T-cell (primary cell): ENCODE measurements around the gene GNB5. TPM values are rescaled to one million over a fixed set of nuclear protein-coding genes. Genes with fewer than 3 reads are reported as not detected.

ENCODE experiments used
- ATAC-seq, 4 experiments: fragments of 200-7000 bp in 3 of 4; fragments of 150-1000 bp in 1 of 4; cut with Tn5 transposase; replicated peaks in 1 of 4; 1 replicate in 3 of 4; 2 replicates in 1 of 4; pipeline ENCODE4 v1.10.0; 2021; ENCODE audit warnings: moderate library complexity in 3 of 4, mild to moderate bottlenecking in 2 of 4, moderate number of reproducible peaks in 1 of 4
- CTCF ChIA-PET, 2 donors: fragments of 300-600 bp; sonication (Branson Sonifier 250); formaldehyde crosslinking; loops; one replicate each; lab custom pipeline; 2022; ENCODE audit warnings: antibody characterized with exemption in 2 of 2; lab: Charles Lee
- POLR2A ChIA-PET, 2 donors: fragments of 300-600 bp; sonication (Branson Sonifier 250); formaldehyde crosslinking; loops; one replicate each; lab custom pipeline; 2022; ENCODE audit warnings: antibody characterized with exemption in 2 of 2; lab: Charles Lee
- DNase-seq, 35 experiments: peaks; one replicate each; pipeline versions ENCODE4 v3.0.0 to v3.0.0-alpha.2; 2013 to 2023
- H3K27ac ChIP-seq: one replicate; pipeline ENCODE4 v1.5.1; 2013; ENCODE audit warnings: low read length
- H3K27me3 ChIP-seq, 2 experiments: replicated peaks in 1 of 2; 1 replicate in 1 of 2; 2 replicates in 1 of 2; pipeline versions ENCODE4 v1.6.1 to v1.7.0; 2013; ENCODE audit warnings: low read length in 1 of 2, mixed read lengths in 1 of 2; ENCODE audit not compliant: control insufficient read depth in 2 of 2, insufficient read depth in 2 of 2; ENCODE audit errors: extremely low read depth in 1 of 2
- H3K36me3 ChIP-seq, 2 donors: 1 replicate in 1 of 2; 2 replicates in 1 of 2; pipeline versions ENCODE4 v1.6.1 to v1.7.0; 2013; ENCODE audit warnings: low read length in 1 of 2; ENCODE audit not compliant: control insufficient read depth in 2 of 2, insufficient read depth in 1 of 2; ENCODE audit errors: extremely low read depth in 1 of 2
- H3K4me1 ChIP-seq, 2 experiments: 1 replicate in 1 of 2; 2 replicates in 1 of 2; pipeline versions ENCODE4 v1.6.1 to v1.7.0; 2013; ENCODE audit warnings: low read length in 2 of 2, mixed read lengths in 1 of 2; ENCODE audit not compliant: insufficient read depth in 2 of 2, control insufficient read depth in 1 of 2; ENCODE audit errors: extremely low read depth in 1 of 2
- H3K4me3 ChIP-seq, 2 donors: 1 replicate in 1 of 2; 2 replicates in 1 of 2; pipeline versions ENCODE4 v1.5.1 to v1.7.0; 2013; ENCODE audit warnings: mild to moderate bottlenecking in 2 of 2, low read length in 1 of 2, moderate library complexity in 1 of 2; ENCODE audit not compliant: control insufficient read depth in 1 of 2; ENCODE audit errors: extremely low read depth in 1 of 2
- H3K9me3 ChIP-seq: 2 replicates; pipeline ENCODE4 v1.7.0; 2013
- H3K27ac Mint-ChIP-seq, 2 donors: one replicate each; pipeline ENCODE4 v1.8.0; 2020 to 2021; ENCODE audit warnings: mild to moderate bottlenecking in 2 of 2, mixed read lengths in 2 of 2
- H3K27me3 Mint-ChIP-seq, 2 donors: one replicate each; pipeline ENCODE4 v1.8.0; 2021 to 2022; ENCODE audit warnings: mixed read lengths in 2 of 2
- H3K36me3 Mint-ChIP-seq: one replicate; pipeline ENCODE4 v1.8.0; 2021; ENCODE audit warnings: mixed read lengths
- H3K4me1 Mint-ChIP-seq, 3 donors: one replicate each; pipeline ENCODE4 v1.8.0; 2020 to 2022; ENCODE audit warnings: mixed read lengths in 3 of 3, mild to moderate bottlenecking in 1 of 3
- H3K4me3 Mint-ChIP-seq, 3 donors: one replicate each; pipeline ENCODE4 v1.8.0; 2020 to 2022; ENCODE audit warnings: mild to moderate bottlenecking in 3 of 3, mixed read lengths in 3 of 3, moderate library complexity in 3 of 3
- H3K9me3 Mint-ChIP-seq, 3 donors: one replicate each; pipeline ENCODE4 v1.8.0; 2020 to 2022; ENCODE audit warnings: mixed read lengths in 3 of 3
- WGBS: methylation state at CpG from one replicate; pipeline ENCODE4 v1.1.5; 2013; ENCODE audit warnings: missing lambda C conversion rate; ENCODE audit not compliant: insufficient coverage; 5-methylcytosine and 5-hydroxymethylcytosine counted together
- total RNA-seq, 35 experiments: library from RNA in 6 of 35; stranded (reverse) in 6 of 35; fragments of 120-200 nt in 1 of 35; gene quantifications; one replicate each; pipeline versions ENCODE4 v1.2.1 to v1.2.4 and lab custom pipeline; 2013 to 2026

Gene GNB5
- total RNA-seq, 5 donors from 2014 or later (not counting 1 experiment from before 2014, with no cell fraction given) = 39.7 to 74.4 (median 54.7) TPM

DNA sequence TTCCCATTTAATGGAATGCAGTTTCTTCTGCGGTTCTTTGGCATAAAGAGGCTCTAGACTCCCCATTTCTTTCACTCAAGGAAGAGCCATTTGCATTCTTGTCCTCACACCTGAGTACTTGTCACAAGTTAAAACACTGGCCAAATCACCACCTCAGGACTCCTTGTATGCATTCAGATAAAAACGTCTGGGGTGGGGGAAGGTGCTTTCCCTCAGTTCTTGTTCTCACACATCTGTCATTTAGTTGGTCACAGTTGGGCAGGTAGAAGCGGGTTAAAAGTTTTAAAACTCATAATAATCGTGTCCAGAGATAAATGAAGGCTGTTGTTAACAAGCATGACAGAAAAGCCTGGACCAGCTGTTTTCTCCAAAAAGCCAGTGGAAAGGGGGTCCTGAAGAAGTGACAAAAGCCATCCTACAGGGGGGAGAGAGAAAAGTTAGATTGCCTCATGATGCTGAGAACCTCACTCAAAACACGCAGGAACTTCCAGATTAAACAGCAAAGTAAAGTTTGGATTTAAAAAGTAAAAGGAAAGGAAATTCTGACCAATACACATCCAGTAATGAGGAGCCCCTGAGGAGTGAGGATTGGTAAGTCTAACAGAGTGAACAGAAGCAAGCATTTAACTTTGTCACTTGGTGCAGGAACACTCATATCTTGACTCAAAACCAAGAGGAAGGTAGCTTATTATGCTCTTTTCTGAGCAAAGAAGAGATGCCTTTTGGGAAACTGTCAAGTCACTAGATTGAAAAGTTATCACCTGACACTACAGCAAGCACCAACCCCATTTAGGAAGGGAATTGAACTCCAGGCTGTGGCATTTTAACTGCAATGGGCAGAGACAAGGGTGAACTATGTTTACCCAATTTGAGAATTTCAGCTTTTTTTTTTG, 81.4 kb downstream of the GNB5 start:
- no peak overlapping the region for H3K27ac ChIP-seq
- no peaks in the 10 kb centered on the region for H3K9me3 ChIP-seq
- DNase-seq = no peak
- ChIA-PET CTCF (interaction anchor here (0.7 kb wide), 3 partner anchors 98 to 288 kb away, joined by 3 read pairs; no protein-coding TSS in a partner anchor), POLR2A (no interaction called here)
- H3K4me3 Mint-ChIP-seq = no peak overlapping the region
- peaks cover 0 to 15% of the 10 kb centered on the region in 2 experiments for H3K4me1 ChIP-seq
- 83% methylated on average over 1 of the region's 5 CpGs for WGBS
- no peak overlapping the region for H3K4me3 ChIP-seq
- H3K27ac Mint-ChIP-seq = no peak overlapping the region
- peaks cover 3 to 9% (median 5%) of the 10 kb centered on the region in 3 donors for H3K4me1 Mint-ChIP-seq
- peaks cover 0 to 39% of the 10 kb centered on the region in 2 experiments for H3K27me3 ChIP-seq
- H3K27me3 Mint-ChIP-seq = peaks cover 24 to 25% of the 10 kb centered on the region in 2 donors
- no peaks in the 10 kb centered on the region for H3K36me3 ChIP-seq
- no peaks in the 10 kb centered on the region for H3K9me3 Mint-ChIP-seq
- no peak for ATAC-seq
- no peaks in the 10 kb centered on the region for H3K36me3 Mint-ChIP-seq

DNA sequence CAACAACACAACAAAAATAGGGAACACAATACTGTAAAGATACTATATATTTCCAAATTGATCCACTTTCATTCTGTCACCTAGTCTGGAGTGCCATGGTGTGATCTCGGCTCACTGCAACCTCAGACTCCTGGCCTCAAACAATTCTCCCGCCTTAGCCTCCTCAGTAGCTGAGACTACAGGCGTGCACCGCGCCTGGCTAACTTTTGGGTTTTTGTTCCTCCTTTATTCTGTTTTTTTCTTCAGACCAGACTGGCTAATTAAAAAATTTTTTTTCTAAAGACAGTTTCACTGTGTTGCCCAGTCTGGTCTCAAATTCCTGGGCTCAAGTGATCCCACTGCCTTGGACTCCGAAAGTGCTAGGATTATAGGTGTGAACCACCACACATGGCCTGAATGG, 84.0 kb downstream of the GNB5 start:
- ChIA-PET CTCF (no interaction called here), POLR2A (no interaction called here)
- Histone ChIP-seq H3K27me3 (peaks cover 0 to 37% of the 10 kb centered on the region in 2 experiments), H3K27ac (no peak overlapping the region), H3K4me1 (peaks cover 0 to 8% of the 10 kb centered on the region in 2 experiments), H3K36me3 (no peaks in the 10 kb centered on the region), H3K4me3 (no peak overlapping the region), H3K9me3 (no peaks in the 10 kb centered on the region)
- ATAC-seq (no peak), DNase-seq (no peak)
- no peaks in the 10 kb centered on the region for H3K36me3 Mint-ChIP-seq
- peaks cover 1 to 7% (median 5%) of the 10 kb centered on the region in 3 donors for H3K4me1 Mint-ChIP-seq
- no peak overlapping the region for H3K27ac Mint-ChIP-seq
- peaks cover 24 to 25% of the 10 kb centered on the region in 2 donors for H3K27me3 Mint-ChIP-seq
- no peaks in the 10 kb centered on the region for H3K9me3 Mint-ChIP-seq
- 100% methylated on average over 6 of the region's 6 CpGs for WGBS
- no peak overlapping the region for H3K4me3 Mint-ChIP-seq

DNA sequence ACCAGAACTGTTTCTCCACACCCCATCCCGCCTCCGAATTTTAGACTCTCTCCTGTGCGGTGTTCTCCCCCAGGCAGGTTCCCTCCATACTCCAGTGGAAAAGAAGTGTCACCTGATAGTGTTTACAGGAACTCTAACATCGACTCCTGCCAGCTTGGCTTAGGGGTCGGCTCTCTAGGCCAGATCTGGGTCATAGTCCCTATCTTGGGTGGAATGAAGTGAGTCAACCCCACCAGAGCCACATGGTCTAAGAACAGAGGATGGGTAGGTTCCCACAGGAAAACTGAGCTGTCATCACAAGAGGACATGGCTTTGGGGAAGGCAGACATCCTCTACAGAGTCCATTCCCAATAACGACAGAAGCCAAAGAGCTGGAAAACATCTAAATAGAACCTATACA, 84.6 kb downstream of the GNB5 start:
- H3K27ac ChIP-seq = no peak overlapping the region
- ATAC-seq (no peak), DNase-seq (no peak)
- no peaks in the 10 kb centered on the region for H3K9me3 ChIP-seq
- CTCF ChIA-PET = no interaction called here
- POLR2A ChIA-PET = no interaction called here
- H3K4me1 Mint-ChIP-seq = peaks cover 1 to 7% (median 5%) of the 10 kb centered on the region in 3 donors
- H3K36me3 ChIP-seq = no peaks in the 10 kb centered on the region
- no peaks in the 10 kb centered on the region for H3K9me3 Mint-ChIP-seq
- 83% methylated on average over 3 of the region's 6 CpGs for WGBS
- no peaks in the 10 kb centered on the region for H3K36me3 Mint-ChIP-seq
- H3K27ac Mint-ChIP-seq = no peak overlapping the region
- H3K27me3 ChIP-seq = peaks cover 0 to 32% of the 10 kb centered on the region in 2 experiments
- H3K4me3 ChIP-seq = no peak overlapping the region
- H3K27me3 Mint-ChIP-seq = peaks cover 24 to 25% of the 10 kb centered on the region in 2 donors
- H3K4me1 ChIP-seq = peaks cover 0 to 2% of the 10 kb centered on the region in 2 experiments
- no peak overlapping the region for H3K4me3 Mint-ChIP-seq

DNA sequence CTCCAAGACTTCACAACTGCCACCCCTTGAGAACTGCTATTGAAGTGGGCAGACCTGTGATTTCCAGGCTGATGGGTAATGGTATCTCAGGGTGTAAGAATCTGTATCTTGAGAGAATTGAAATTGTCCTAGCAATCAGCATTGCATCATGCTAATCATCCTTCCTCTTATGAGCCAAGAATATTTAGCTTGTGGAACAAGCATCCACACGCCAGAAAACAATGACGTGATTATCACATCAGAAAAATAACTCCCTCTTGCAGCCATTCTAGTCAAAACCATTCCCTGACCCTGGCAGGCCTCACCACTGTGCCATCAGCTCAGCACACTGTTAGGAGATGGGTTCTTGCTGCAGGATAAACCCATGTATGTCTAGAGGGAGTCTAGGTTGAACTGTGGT, 85.3 kb downstream of the GNB5 start:
- POLR2A ChIA-PET = no interaction called here
- H3K27me3 Mint-ChIP-seq = peaks cover 17 to 21% of the 10 kb centered on the region in 2 donors
- H3K4me1 ChIP-seq = no peaks in the 10 kb centered on the region
- H3K36me3 Mint-ChIP-seq = no peaks in the 10 kb centered on the region
- H3K27me3 ChIP-seq = peaks cover 0 to 24% of the 10 kb centered on the region in 2 experiments
- no peak overlapping the region for H3K4me3 Mint-ChIP-seq
- no peaks in the 10 kb centered on the region for H3K9me3 ChIP-seq
- CTCF ChIA-PET = no interaction called here
- WGBS = no CpG with 5 or more reads among the region's 2 CpGs
- ATAC-seq (no peak), DNase-seq (no peak)
- peaks cover 0 to 3% (median 0%) of the 10 kb centered on the region in 3 donors for H3K4me1 Mint-ChIP-seq
- no peak overlapping the region for H3K4me3 ChIP-seq
- H3K36me3 ChIP-seq = no peaks in the 10 kb centered on the region
- H3K27ac ChIP-seq = no peak overlapping the region
- H3K9me3 Mint-ChIP-seq = no peaks in the 10 kb centered on the region
- H3K27ac Mint-ChIP-seq = no peak overlapping the region

DNA sequence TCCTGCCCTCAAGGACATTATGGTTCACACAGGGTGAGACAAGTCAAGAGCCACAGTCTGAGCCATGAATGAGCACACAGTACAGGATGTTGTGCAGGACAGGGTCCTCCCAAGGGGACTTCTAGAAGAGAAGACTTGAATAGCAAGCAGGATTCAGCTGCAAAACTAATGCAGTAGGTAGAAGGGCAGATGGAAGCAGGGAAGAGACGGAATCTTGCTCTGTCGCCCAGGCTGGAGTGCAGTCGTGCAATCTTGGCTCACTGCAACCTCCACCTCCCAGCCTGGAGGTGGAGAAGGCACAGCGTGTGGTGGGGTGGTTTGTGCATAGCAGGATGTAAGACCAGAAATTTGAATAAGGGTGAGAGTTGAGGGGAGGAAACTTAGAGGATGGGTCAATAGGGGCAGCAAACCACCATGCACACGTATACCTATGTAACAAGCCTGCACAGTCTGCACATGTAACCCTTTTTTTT, 86.6 kb downstream of the GNB5 start:
- no peaks in the 10 kb centered on the region for H3K4me1 Mint-ChIP-seq
- Histone ChIP-seq H3K27me3 (peaks cover 0 to 17% of the 10 kb centered on the region in 2 experiments), H3K27ac (no peak overlapping the region), H3K4me1 (no peaks in the 10 kb centered on the region), H3K4me3 (no peak overlapping the region), H3K36me3 (no peaks in the 10 kb centered on the region), H3K9me3 (no peaks in the 10 kb centered on the region)
- POLR2A ChIA-PET = interaction anchor here in 1 of 2 donors (0.6 kb wide), 1 partner anchor 561 kb away, joined by 3 read pairs; no protein-coding TSS in a partner anchor
- CTCF ChIA-PET = interaction anchor here (0.6 kb wide), 2 partner anchors 58 to 75 kb away, joined by 3 to 5 read pairs; no protein-coding TSS in a partner anchor
- no peaks in the 10 kb centered on the region for H3K9me3 Mint-ChIP-seq
- H3K36me3 Mint-ChIP-seq = no peaks in the 10 kb centered on the region
- no peak overlapping the region for H3K27ac Mint-ChIP-seq
- H3K4me3 Mint-ChIP-seq = no peak overlapping the region
- H3K27me3 Mint-ChIP-seq = peaks cover 10 to 15% of the 10 kb centered on the region in 2 donors
- WGBS = no CpG with 5 or more reads among the region's 5 CpGs
- ATAC-seq = no peak
- DNase-seq = no peak
